ENCODE measurements around the gene PLAAT3.

DNA sequence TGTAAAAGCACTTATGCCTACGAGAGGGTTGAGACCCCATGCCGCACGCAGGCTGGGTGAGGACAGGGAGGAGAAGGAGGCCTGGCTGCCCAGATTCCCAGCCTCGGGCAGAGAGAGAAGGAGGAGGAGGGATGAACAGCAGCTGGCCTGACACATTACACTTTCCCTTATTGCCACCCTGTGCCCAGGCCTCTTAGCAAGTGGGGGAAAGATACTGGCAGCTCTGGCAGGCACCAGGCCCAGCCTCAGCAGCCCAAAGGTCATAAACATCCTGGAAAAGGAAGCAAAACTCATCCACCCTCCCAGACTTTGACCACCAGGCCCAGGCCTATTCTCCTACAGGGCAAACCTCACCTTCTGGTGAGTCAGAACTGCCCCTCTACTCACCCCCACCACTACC lies 4.7 kb downstream of the PLAAT3 start:
- TF ChIP-seq CTCF (IDR thresholded peaks at IDR 0.05) (peak in 1 of 4 donors; percentile 7), POLR2A (IDR thresholded peaks at IDR 0.05) (no peak)

Measured in right lobe of liver (tissue), 4 donors.